Measurements from ENCODE around the gene TBC1D22A.

GRCh38 chr22:47152938-47153337 lies 390.5 kb downstream of the TBC1D22A start:
- no peak for TF ChIP-seq NRF1 (conservative IDR thresholded peaks at IDR 0.05; ENCODE audit: low read depth, low read length)
- TF ChIP-seq, protein P1, sequence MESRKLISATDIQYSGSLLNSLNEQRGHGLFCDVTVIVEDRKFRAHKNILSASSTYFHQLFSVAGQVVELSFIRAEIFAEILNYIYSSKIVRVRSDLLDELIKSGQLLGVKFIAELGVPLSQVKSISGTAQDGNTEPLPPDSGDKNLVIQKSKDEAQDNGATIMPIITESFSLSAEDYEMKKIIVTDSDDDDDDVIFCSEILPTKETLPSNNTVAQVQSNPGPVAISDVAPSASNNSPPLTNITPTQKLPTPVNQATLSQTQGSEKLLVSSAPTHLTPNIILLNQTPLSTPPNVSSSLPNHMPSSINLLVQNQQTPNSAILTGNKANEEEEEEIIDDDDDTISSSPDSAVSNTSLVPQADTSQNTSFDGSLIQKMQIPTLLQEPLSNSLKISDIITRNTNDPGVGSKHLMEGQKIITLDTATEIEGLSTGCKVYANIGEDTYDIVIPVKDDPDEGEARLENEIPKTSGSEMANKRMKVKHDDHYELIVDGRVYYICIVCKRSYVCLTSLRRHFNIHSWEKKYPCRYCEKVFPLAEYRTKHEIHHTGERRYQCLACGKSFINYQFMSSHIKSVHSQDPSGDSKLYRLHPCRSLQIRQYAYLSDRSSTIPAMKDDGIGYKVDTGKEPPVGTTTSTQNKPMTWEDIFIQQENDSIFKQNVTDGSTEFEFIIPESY (IDR thresholded peaks at IDR 0.05), result no peak
- no peak for TF ChIP-seq NFIC (IDR thresholded peaks at IDR 0.05; ENCODE audit: low read depth, low read length)
- no peak for TF ChIP-seq RCOR1 (conservative IDR thresholded peaks at IDR 0.05; ENCODE audit: low read depth, low read length)
- no peak for TF ChIP-seq ZNF24 (IDR thresholded peaks at IDR 0.05)
- no peak for TF ChIP-seq CHD2 (IDR thresholded peaks at IDR 0.05; ENCODE audit: borderline replicate concordance, low read depth, low read length)
- no peak for TF ChIP-seq YY1 (IDR thresholded peaks at IDR 0.05; ENCODE audit: low read depth, low read length)
- TF ChIP-seq FOXM1 (IDR thresholded peaks at IDR 0.05; ENCODE audit: low read depth, low read length), result no peak
- TF ChIP-seq FOXK2 (IDR thresholded peaks at IDR 0.05), result no peak
- TF ChIP-seq POLR2AphosphoS5 (IDR thresholded peaks at IDR 0.05; ENCODE audit: low read length), result no peak
- TF ChIP-seq CHD1 (IDR thresholded peaks at IDR 0.05; ENCODE audit: low read depth, low read length), result no peak
- no peak for TF ChIP-seq CTCF (IDR thresholded peaks at IDR 0.05 in 2 of 3, conservative IDR thresholded peaks at IDR 0.05 in 1 of 3; ENCODE audit: control insufficient read depth in 2 of 3, extremely low read depth in 1 of 3, insufficient read depth in 1 of 3, low read depth in 3 of 3, low read length in 3 of 3)
- TF ChIP-seq, protein P2, sequence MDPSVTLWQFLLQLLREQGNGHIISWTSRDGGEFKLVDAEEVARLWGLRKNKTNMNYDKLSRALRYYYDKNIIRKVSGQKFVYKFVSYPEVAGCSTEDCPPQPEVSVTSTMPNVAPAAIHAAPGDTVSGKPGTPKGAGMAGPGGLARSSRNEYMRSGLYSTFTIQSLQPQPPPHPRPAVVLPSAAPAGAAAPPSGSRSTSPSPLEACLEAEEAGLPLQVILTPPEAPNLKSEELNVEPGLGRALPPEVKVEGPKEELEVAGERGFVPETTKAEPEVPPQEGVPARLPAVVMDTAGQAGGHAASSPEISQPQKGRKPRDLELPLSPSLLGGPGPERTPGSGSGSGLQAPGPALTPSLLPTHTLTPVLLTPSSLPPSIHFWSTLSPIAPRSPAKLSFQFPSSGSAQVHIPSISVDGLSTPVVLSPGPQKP (IDR thresholded peaks at IDR 0.05; ENCODE audit: low read depth, low read length), result no peak
- TF ChIP-seq MXI1 (IDR thresholded peaks at IDR 0.05; ENCODE audit: low read depth, low read length), result no peak

Measured in GM12878 (cell line).